ENCODE measurements around the gene RNGTT. TPM values are rescaled to one million over a fixed set of nuclear protein-coding genes. Genes with fewer than 3 reads are reported as not detected.

RNGTT gene
- total RNA-seq, 2 donors from 2014 or later = 7.5 to 11.3 TPM

- Histone ChIP-seq H3K4me3 (no peak overlapping the region), H3K27ac (no peak overlapping the region), H3K36me3 (no peaks in the 10 kb centered on the region), H3K4me1 (peaks cover 0 to 28% of the 10 kb centered on the region in 2 donors), H3K27me3 (no peaks in the 10 kb centered on the region), H3K9me3 (peaks cover 0 to 16% of the 10 kb centered on the region in 2 donors)
- TF ChIP-seq CTCF (IDR thresholded peaks at IDR 0.05) = no peak
- DNase-seq (ENCODE audit: low spot score) = no peak
Observed at GRCh38 chr6:88965691-88966090, 2.3 kb upstream of the RNGTT start.

GRCh38 chr6:88964509-88964908, 1.1 kb upstream of the RNGTT start:
- H3K36me3 ChIP-seq = no peaks in the 10 kb centered on the region
- no peaks in the 10 kb centered on the region for H3K27me3 ChIP-seq
- DNase-seq (ENCODE audit: low spot score) = no peak
- peak overlapping the region; percentile 79 to 98 for H3K4me3 ChIP-seq
- no peak overlapping the region for H3K27ac ChIP-seq
- no peak for TF ChIP-seq CTCF (IDR thresholded peaks at IDR 0.05)
- H3K9me3 ChIP-seq = peaks cover 0 to 16% of the 10 kb centered on the region in 2 donors
- peaks cover 0 to 28% of the 10 kb centered on the region in 2 donors for H3K4me1 ChIP-seq

GRCh38 chr6:88958842-88959241, 4.6 kb downstream of the RNGTT start:
- H3K4me3 ChIP-seq = no peak overlapping the region
- no peak overlapping the region for H3K27ac ChIP-seq
- H3K9me3 ChIP-seq = peaks cover 0 to 6% of the 10 kb centered on the region in 2 donors
- DNase-seq (ENCODE audit: low spot score) = no peak
- TF ChIP-seq CTCF (IDR thresholded peaks at IDR 0.05) = no peak
- peaks cover 0 to 15% of the 10 kb centered on the region in 2 donors for H3K4me1 ChIP-seq
- no peaks in the 10 kb centered on the region for H3K36me3 ChIP-seq
- no peaks in the 10 kb centered on the region for H3K27me3 ChIP-seq

GRCh38 chr6:88953550-88954386, 9.7 kb downstream of the RNGTT start:
- DNase-seq (ENCODE audit: low spot score) = no peak
- Histone ChIP-seq H3K27me3 (no peaks in the 10 kb centered on the region), H3K9me3 (peaks cover 0 to 12% of the 10 kb centered on the region in 2 donors), H3K4me1 (no peaks in the 10 kb centered on the region), H3K36me3 (no peaks in the 10 kb centered on the region), H3K4me3 (no peak overlapping the region), H3K27ac (no peak overlapping the region)
- TF ChIP-seq CTCF (IDR thresholded peaks at IDR 0.05) = no peak

- Histone ChIP-seq H3K27me3 (no peaks in the 10 kb centered on the region), H3K4me1 (no peaks in the 10 kb centered on the region), H3K36me3 (no peaks in the 10 kb centered on the region), H3K4me3 (no peak overlapping the region), H3K9me3 (peaks cover 0 to 12% of the 10 kb centered on the region in 2 donors), H3K27ac (no peak overlapping the region)
- DNase-seq (ENCODE audit: low spot score) = no peak
- no peak for TF ChIP-seq CTCF (IDR thresholded peaks at IDR 0.05)
Observed at GRCh38 chr6:88952065-88952704, 11.2 kb downstream of the RNGTT start.
